CD14-positive monocyte (primary cell): Measurements from ENCODE around the gene PPFIA4. TPM values are rescaled to one million over a fixed set of nuclear protein-coding genes. Genes with fewer than 3 reads are reported as not detected.

Experiments used
- DNase-seq, 3 donors: peaks; one replicate each; pipeline ENCODE4 v3.0.0-alpha.2; 2011 to 2022
- H2AFZ ChIP-seq: 2 replicates; pipeline ENCODE4 v1.6.0; 2012; ENCODE audit warnings: mild to moderate bottlenecking, low read depth, low read length, inconsistent platforms; ENCODE audit not compliant: insufficient read depth, poor library complexity, severe bottlenecking
- H3K27ac ChIP-seq, 2 donors: 1 replicate in 1 of 2; 2 replicates in 1 of 2; pipeline ENCODE4 v1.5.1; 2012 to 2013; ENCODE audit warnings: low read length in 2 of 2, control low read depth in 1 of 2, inconsistent platforms in 1 of 2, low read depth in 1 of 2, mild to moderate bottlenecking in 1 of 2
- H3K27me3 ChIP-seq, 2 donors: one replicate each; pipeline versions ENCODE4 v1.6.0 to v1.6.1; 2011 to 2013; ENCODE audit warnings: low read length in 2 of 2; ENCODE audit not compliant: control insufficient read depth in 2 of 2, insufficient read depth in 2 of 2
- H3K36me3 ChIP-seq, 2 donors: replicated peaks in 1 of 2; 1 replicate in 1 of 2; 2 replicates in 1 of 2; pipeline versions ENCODE4 v1.5.1 to v1.6.1; 2012 to 2013; ENCODE audit warnings: low read length in 2 of 2, control low read depth in 1 of 2, inconsistent platforms in 1 of 2, mild to moderate bottlenecking in 1 of 2; ENCODE audit not compliant: insufficient read depth in 2 of 2, control insufficient read depth in 1 of 2
- H3K4me1 ChIP-seq, 2 donors: 1 replicate in 1 of 2; 2 replicates in 1 of 2; pipeline versions ENCODE4 v1.5.1 to v1.6.1; 2012 to 2013; ENCODE audit warnings: low read length in 2 of 2, control low read depth in 1 of 2, inconsistent platforms in 1 of 2, mild to moderate bottlenecking in 1 of 2, moderate library complexity in 1 of 2; ENCODE audit not compliant: insufficient read depth in 2 of 2, control insufficient read depth in 1 of 2
- H3K4me2 ChIP-seq: replicated peaks from 2 replicates; pipeline ENCODE3; 2012; ENCODE audit warnings: low read length, moderate library complexity, mild to moderate bottlenecking; ENCODE audit not compliant: poor library complexity, severe bottlenecking; ENCODE audit errors: extremely low read depth
- H3K4me3 ChIP-seq, 3 experiments: fragments of 200-600 bp in 1 of 3; sonication (generic) in 1 of 3; replicated peaks in 1 of 3; 1 replicate in 2 of 3; 2 replicates in 1 of 3; pipeline ENCODE4 v1.5.1; 2011 to 2013; ENCODE audit warnings: low read length in 3 of 3, mild to moderate bottlenecking in 3 of 3, control low read depth in 2 of 3, low read depth in 2 of 3, inconsistent platforms in 1 of 3, moderate library complexity in 1 of 3
- H3K79me2 ChIP-seq: 2 replicates; pipeline ENCODE4 v1.6.0; 2012; ENCODE audit warnings: mild to moderate bottlenecking, control low read depth, inconsistent platforms, low read length, moderate library complexity; ENCODE audit not compliant: insufficient read depth
- H3K9ac ChIP-seq: 2 replicates; pipeline ENCODE4 v1.6.0; 2017; ENCODE audit warnings: low read length, mild to moderate bottlenecking; ENCODE audit not compliant: insufficient read depth, poor library complexity, severe bottlenecking
- H3K9me3 ChIP-seq, 2 donors: replicated peaks in 1 of 2; 1 replicate in 1 of 2; 2 replicates in 1 of 2; pipeline versions ENCODE4 v1.5.1 to v1.6.1; 2012 to 2013; ENCODE audit warnings: low read length in 2 of 2, control low read depth in 1 of 2; ENCODE audit not compliant: control insufficient read depth in 1 of 2, insufficient read depth in 1 of 2
- H4K20me1 ChIP-seq: 2 replicates; pipeline ENCODE4 v1.6.0; 2012; ENCODE audit warnings: mild to moderate bottlenecking, low read length, control low read depth, moderate library complexity; ENCODE audit not compliant: insufficient read depth
- H3K27ac Mint-ChIP-seq, 7 donors: one replicate each; pipeline ENCODE4 v1.8.0; 2020; ENCODE audit warnings: mild to moderate bottlenecking in 7 of 7, mixed read lengths in 7 of 7, moderate library complexity in 6 of 7, inconsistent platforms in 2 of 7
- H3K27me3 Mint-ChIP-seq, 3 donors: one replicate each; pipeline ENCODE4 v1.8.0; 2021 to 2022; ENCODE audit warnings: low read depth in 3 of 3, mild to moderate bottlenecking in 3 of 3, mixed read lengths in 3 of 3, moderate library complexity in 3 of 3, inconsistent platforms in 1 of 3
- H3K36me3 Mint-ChIP-seq, 2 donors: one replicate each; pipeline ENCODE4 v1.8.0; 2020; ENCODE audit warnings: mixed read lengths in 2 of 2, inconsistent platforms in 1 of 2, mild to moderate bottlenecking in 1 of 2
- H3K4me1 Mint-ChIP-seq: one replicate; pipeline ENCODE4 v1.8.0; 2020; ENCODE audit warnings: mild to moderate bottlenecking, mixed read lengths
- H3K4me3 Mint-ChIP-seq, 2 donors: one replicate each; pipeline ENCODE4 v1.8.0; 2020; ENCODE audit warnings: mild to moderate bottlenecking in 2 of 2, mixed read lengths in 2 of 2, moderate library complexity in 1 of 2
- H3K9me3 Mint-ChIP-seq, 7 donors: one replicate each; pipeline ENCODE4 v1.8.0; 2020 to 2022; ENCODE audit warnings: mixed read lengths in 7 of 7, mild to moderate bottlenecking in 6 of 7, moderate library complexity in 6 of 7, inconsistent platforms in 2 of 7
- WGBS: methylation state at CpG from one replicate; pipeline ENCODE4 v1.1.5; 2013; ENCODE audit warnings: missing lambda C conversion rate; ENCODE audit not compliant: insufficient coverage; 5-methylcytosine and 5-hydroxymethylcytosine counted together
- intact Hi-C, 2 donors: fragments of 100-400 bp; cut with micrococcal nuclease; formaldehyde crosslinking; loops; one replicate each; pipeline versions ENCODE4 v1.15.0 to v1.15.1; 2023
- polyA plus RNA-seq, 3 donors: library from polyadenylated mRNA; depleted of rRNA in 1 of 3; unstranded in 2 of 3; stranded (reverse) in 1 of 3; fragments of 300-500 nt in 2 of 3; fragments of >200 nt in 1 of 3; fragmentation: Illumina TruSeq in 2 of 3; gene quantifications; 1 replicate in 2 of 3; 2 replicates in 1 of 3; pipeline ENCODE4 v1.2.3, GENCODE V29; 2012 to 2021
- TF ChIP-seq, protein P1 (sequence below): fragments of 200-600 bp; IDR thresholded peaks from one replicate; pipeline ENCODE4 v1.8.0; 2022; ENCODE audit warnings: antibody characterized with exemption, mild to moderate bottlenecking

PPFIA4 gene
- polyA plus RNA-seq, 3 donors = 0.52 to 1.0 (median 0.97) TPM

DNA sequence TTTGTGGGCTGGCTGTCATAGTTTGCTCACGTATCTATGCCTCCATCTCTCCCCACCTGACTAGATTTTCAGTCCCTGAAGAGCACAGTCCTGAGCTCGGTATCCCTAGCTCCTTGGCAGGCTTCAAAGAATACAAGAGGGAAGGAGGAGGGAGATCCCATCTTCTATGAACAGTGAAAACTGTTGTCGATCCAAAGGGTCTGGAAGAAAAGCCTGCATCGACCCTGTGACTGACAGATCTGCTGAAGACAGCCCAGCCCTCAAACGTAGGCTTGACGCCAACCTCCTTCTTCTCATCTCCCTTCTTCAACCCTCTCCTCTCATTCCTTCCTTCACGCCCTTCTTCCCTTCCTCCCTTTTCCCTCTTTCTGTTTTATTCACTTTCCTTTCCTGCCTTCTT lies 87.9 kb downstream of the PPFIA4 start:
- H3K36me3 Mint-ChIP-seq = no peaks in the 10 kb centered on the region
- Histone ChIP-seq H3K27me3 (peaks cover 48 to 86% of the 10 kb centered on the region in 2 donors), H3K4me3 (no peak overlapping the region), H2AFZ (no peak overlapping the region), H3K36me3 (no peaks in the 10 kb centered on the region), H3K4me1 (no peaks in the 10 kb centered on the region), H3K27ac (no peak overlapping the region), H3K79me2 (no peaks in the 10 kb centered on the region), H4K20me1 (no peaks in the 10 kb centered on the region), H3K9ac (no peak overlapping the region), H3K9me3 (peaks cover 0 to 7% of the 10 kb centered on the region in 2 donors), H3K4me2 (no peak overlapping the region)
- DNase-seq = no peak
- H3K9me3 Mint-ChIP-seq = peaks cover 0 to 3% (median 0%) of the 10 kb centered on the region in 7 donors
- peaks cover 32 to 52% (median 42%) of the 10 kb centered on the region in 3 donors for H3K27me3 Mint-ChIP-seq
- TF ChIP-seq, protein P1, sequence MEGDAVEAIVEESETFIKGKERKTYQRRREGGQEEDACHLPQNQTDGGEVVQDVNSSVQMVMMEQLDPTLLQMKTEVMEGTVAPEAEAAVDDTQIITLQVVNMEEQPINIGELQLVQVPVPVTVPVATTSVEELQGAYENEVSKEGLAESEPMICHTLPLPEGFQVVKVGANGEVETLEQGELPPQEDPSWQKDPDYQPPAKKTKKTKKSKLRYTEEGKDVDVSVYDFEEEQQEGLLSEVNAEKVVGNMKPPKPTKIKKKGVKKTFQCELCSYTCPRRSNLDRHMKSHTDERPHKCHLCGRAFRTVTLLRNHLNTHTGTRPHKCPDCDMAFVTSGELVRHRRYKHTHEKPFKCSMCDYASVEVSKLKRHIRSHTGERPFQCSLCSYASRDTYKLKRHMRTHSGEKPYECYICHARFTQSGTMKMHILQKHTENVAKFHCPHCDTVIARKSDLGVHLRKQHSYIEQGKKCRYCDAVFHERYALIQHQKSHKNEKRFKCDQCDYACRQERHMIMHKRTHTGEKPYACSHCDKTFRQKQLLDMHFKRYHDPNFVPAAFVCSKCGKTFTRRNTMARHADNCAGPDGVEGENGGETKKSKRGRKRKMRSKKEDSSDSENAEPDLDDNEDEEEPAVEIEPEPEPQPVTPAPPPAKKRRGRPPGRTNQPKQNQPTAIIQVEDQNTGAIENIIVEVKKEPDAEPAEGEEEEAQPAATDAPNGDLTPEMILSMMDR = no peak
- H3K27ac Mint-ChIP-seq = no peak overlapping the region
- no peaks in the 10 kb centered on the region for H3K4me1 Mint-ChIP-seq
- 94% methylated on average over 2 of the region's 7 CpGs for WGBS
- intact Hi-C loops = no loop called here
- H3K4me3 Mint-ChIP-seq = no peak overlapping the region

DNA sequence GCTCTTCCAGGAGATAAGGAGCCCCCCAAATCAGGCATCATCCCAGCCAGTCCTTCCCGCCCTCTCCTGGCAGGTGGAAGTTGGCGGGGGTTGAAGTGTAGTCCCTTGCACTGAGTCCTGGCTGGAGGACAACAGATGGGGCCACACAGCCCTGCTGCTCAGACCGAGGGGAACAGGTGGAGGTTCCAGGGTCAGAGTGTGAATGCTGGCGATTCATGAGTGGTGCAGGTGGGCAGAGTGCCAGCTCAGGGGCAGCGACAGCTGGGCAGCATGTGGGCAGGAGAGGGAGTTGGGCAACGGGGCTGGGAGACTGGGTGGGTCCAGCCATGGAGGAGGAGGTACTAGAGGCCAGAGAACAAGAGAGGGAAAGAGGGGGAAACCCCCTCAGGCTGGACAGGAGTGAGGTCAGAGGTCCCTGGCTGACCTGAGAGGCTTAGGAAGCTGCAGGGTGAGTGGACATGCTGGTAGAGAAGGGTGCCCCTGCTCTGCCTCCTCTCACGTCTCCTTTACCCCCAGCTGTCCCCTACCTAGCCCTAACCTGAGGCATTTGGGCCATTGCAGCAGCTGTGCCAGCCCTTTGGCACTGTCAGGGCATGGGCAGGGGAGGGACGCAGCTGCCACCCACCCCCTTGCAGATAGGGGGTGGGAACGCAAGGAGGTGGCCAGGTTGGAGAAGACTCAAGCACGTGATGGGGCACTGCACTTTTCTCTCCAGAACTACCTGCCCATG lies 90.0 kb downstream of the PPFIA4 start:
- H3K9me3 Mint-ChIP-seq = peaks cover 0 to 5% (median 0%) of the 10 kb centered on the region in 7 donors
- no peak overlapping the region for H3K27ac ChIP-seq
- H3K4me2 ChIP-seq = no peak overlapping the region
- H3K27ac Mint-ChIP-seq = no peak overlapping the region
- H3K9ac ChIP-seq = no peak overlapping the region
- H3K4me3 ChIP-seq = no peak overlapping the region
- TF ChIP-seq, protein P1 = no peak
- intact Hi-C loops = loop anchor here in 1 of 2 donors (5.0 kb wide), 1 partner anchor 56 kb away; no protein-coding TSS in a partner anchor
- 76% methylated on average over 5 of the region's 10 CpGs for WGBS
- H3K4me1 ChIP-seq = peaks cover under 1 to 2% of the 10 kb centered on the region in 2 donors
- no peaks in the 10 kb centered on the region for H3K79me2 ChIP-seq
- no peak overlapping the region for H2AFZ ChIP-seq
- peak overlapping the region in 1 of 2 donors; percentile 66 for H3K4me3 Mint-ChIP-seq
- H3K36me3 ChIP-seq = no peaks in the 10 kb centered on the region
- H3K27me3 Mint-ChIP-seq = peaks cover 38 to 58% (median 51%) of the 10 kb centered on the region in 3 donors
- H3K9me3 ChIP-seq = peaks cover 0 to 7% of the 10 kb centered on the region in 2 donors
- DNase-seq = no peak
- H4K20me1 ChIP-seq = no peaks in the 10 kb centered on the region
- H3K27me3 ChIP-seq = peaks cover 33 to 86% of the 10 kb centered on the region in 2 donors
- peaks cover 4% of the 10 kb centered on the region for H3K4me1 Mint-ChIP-seq
- no peaks in the 10 kb centered on the region for H3K36me3 Mint-ChIP-seq
